Epithelial cell of proximal tubule (primary cell): ENCODE results near the gene NEDD9. TPM values are rescaled to one million over a fixed set of nuclear protein-coding genes. Genes with fewer than 3 reads are reported as not detected.

Experiments used
- DNase-seq: peaks from one replicate; pipeline ENCODE4 v3.0.0-alpha.2; 2011; ENCODE audit warnings: low read depth
- H3K4me3 ChIP-seq: 2 replicates; pipeline ENCODE4 v1.5.1; 2011; ENCODE audit warnings: low read depth, mild to moderate bottlenecking, low read length
- CTCF ChIP-seq: conservative IDR thresholded peaks from 2 replicates; pipeline ENCODE4 v1.5.1; 2012; ENCODE audit warnings: low read depth, mild to moderate bottlenecking, low read length
- total RNA-seq: library from RNA; depleted of rRNA; stranded (reverse); fragments of >200 nt; gene quantifications from 2 replicates; pipeline ENCODE4 v1.2.3, GENCODE V29; 2015

Gene NEDD9
- total RNA-seq, 1 donor from 2014 or later = 35.1 TPM

GRCh38 chr6:11193434-11193833, 39.0 kb downstream of the NEDD9 start:
- DNase-seq = no peak
- TF ChIP-seq CTCF = no peak
- no peak overlapping the region for H3K4me3 ChIP-seq

GRCh38 chr6:11192167-11192566, 40.3 kb downstream of the NEDD9 start:
- no peak for DNase-seq
- H3K4me3 ChIP-seq = no peak overlapping the region
- no peak for TF ChIP-seq CTCF

- H3K4me3 ChIP-seq = no peak overlapping the region
- no peak for TF ChIP-seq CTCF
- DNase-seq = no peak
Observed at GRCh38 chr6:11190625-11191245, 41.7 kb downstream of the NEDD9 start.

GRCh38 chr6:11189865-11190624, 42.4 kb downstream of the NEDD9 start:
- no peak overlapping the region for H3K4me3 ChIP-seq
- no peak for TF ChIP-seq CTCF
- no peak for DNase-seq

GRCh38 chr6:11188161-11188915, 44.1 kb downstream of the NEDD9 start:
- no peak overlapping the region for H3K4me3 ChIP-seq
- no peak for TF ChIP-seq CTCF
- DNase-seq = peak; percentile 58

GRCh38 chr6:11187301-11187700, 45.2 kb downstream of the NEDD9 start:
- no peak overlapping the region for H3K4me3 ChIP-seq
- DNase-seq = no peak
- no peak for TF ChIP-seq CTCF
